ENCODE measurements around the gene ELOVL3. TPM values are rescaled to one million over a fixed set of nuclear protein-coding genes. Genes with fewer than 3 reads are reported as not detected.

Gene ELOVL3
- total and polyA plus RNA-seq, 4 donors = 0.54 to 1.4 (median 1.1) TPM

DNA sequence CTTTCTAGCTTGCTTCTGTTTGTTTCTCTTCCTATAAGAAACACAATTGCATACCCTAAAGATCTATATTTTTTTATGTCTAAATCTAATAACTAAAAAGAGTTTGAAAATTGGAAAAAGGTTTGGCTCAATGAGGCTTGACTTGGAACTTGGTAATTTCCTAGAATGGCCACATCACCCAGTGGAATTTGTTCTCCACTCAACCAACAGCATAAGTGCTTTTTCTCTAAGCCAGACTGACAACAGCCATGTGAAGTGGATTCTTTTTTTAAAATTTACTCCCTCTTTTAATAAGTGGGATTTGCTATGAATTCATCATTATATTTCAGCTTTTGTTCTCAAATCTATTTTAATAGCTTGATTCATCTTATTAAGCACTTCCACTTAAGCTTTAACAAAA, 53.0 kb downstream of the ELOVL3 start:
- H3K4me1 ChIP-seq (ENCODE audit: control insufficient read depth in 5 of 5, insufficient read depth in 5 of 5, low read length in 5 of 5) = peaks cover 2 to 47% (median 7%) of the 10 kb centered on the region in 5 donors
- no peak overlapping the region for H3K4me3 ChIP-seq
- H3K9ac ChIP-seq (ENCODE audit: insufficient read depth in 1 of 2, low read length in 2 of 2) = no peak overlapping the region
- H3K27me3 ChIP-seq (ENCODE audit: control insufficient read depth in 3 of 3, insufficient read depth in 3 of 3, low read length in 2 of 3) = no peaks in the 10 kb centered on the region
- TF ChIP-seq, protein P1, sequence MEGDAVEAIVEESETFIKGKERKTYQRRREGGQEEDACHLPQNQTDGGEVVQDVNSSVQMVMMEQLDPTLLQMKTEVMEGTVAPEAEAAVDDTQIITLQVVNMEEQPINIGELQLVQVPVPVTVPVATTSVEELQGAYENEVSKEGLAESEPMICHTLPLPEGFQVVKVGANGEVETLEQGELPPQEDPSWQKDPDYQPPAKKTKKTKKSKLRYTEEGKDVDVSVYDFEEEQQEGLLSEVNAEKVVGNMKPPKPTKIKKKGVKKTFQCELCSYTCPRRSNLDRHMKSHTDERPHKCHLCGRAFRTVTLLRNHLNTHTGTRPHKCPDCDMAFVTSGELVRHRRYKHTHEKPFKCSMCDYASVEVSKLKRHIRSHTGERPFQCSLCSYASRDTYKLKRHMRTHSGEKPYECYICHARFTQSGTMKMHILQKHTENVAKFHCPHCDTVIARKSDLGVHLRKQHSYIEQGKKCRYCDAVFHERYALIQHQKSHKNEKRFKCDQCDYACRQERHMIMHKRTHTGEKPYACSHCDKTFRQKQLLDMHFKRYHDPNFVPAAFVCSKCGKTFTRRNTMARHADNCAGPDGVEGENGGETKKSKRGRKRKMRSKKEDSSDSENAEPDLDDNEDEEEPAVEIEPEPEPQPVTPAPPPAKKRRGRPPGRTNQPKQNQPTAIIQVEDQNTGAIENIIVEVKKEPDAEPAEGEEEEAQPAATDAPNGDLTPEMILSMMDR (IDR thresholded peaks at IDR 0.05; ENCODE audit: control extremely low read depth, extremely low read depth) = no peak
- no peaks in the 10 kb centered on the region for H3K9me3 ChIP-seq (ENCODE audit: control insufficient read depth in 4 of 4, insufficient read depth in 3 of 4, low read length in 3 of 4)
- H3K36me3 ChIP-seq (ENCODE audit: control insufficient read depth in 4 of 4, insufficient read depth in 4 of 4, low read length in 4 of 4) = peaks cover 0 to 5% (median under 1%) of the 10 kb centered on the region in 4 donors
- no peak for ATAC-seq (ENCODE audit: insufficient read depth, low FRiP score)
- peak in 1 of 3 donors; percentile 20 for DNase-seq
- H3K27ac ChIP-seq (ENCODE audit: low read depth in 1 of 2, low read length in 1 of 2) = no peak overlapping the region

Other genes starting within 250 kb of the ELOVL3 start
- 10 to 100 TPM; 23.6 to 23.7 TPM for gene ARMH3, start 170.1 kb upstream of the ELOVL3 start, total RNA-seq
- 10 to 100 TPM; 14.7 to 17.6 TPM for gene ARMH3, start 170.1 kb upstream of the ELOVL3 start, polyA plus RNA-seq
- 10 to 100 TPM; 11.7 to 28.2 TPM for gene HPS6, start 160.9 kb upstream of the ELOVL3 start, total RNA-seq
- 10 to 100 TPM; 10.8 to 20.9 TPM for gene HPS6, start 160.9 kb upstream of the ELOVL3 start, polyA plus RNA-seq
- gene LDB1, start 105.9 kb upstream of the ELOVL3 start, total RNA-seq = 10 to 100 TPM; 44.9 to 81.6 TPM
- 10 to 100 TPM; 28.6 to 33.8 TPM for gene LDB1, start 105.9 kb upstream of the ELOVL3 start, polyA plus RNA-seq
- 10 to 100 TPM; 19.3 to 42.1 TPM for gene PPRC1, start 93.3 kb upstream of the ELOVL3 start, total RNA-seq
- 10 to 100 TPM; 25.0 to 28.0 TPM for gene PPRC1, start 93.3 kb upstream of the ELOVL3 start, polyA plus RNA-seq
- gene NOLC1, start 73.9 kb upstream of the ELOVL3 start, total RNA-seq = 10 to 100 TPM; 30.9 to 42.4 TPM
- gene NOLC1, start 73.9 kb upstream of the ELOVL3 start, polyA plus RNA-seq = 10 to 100 TPM; 21.8 to 60.9 TPM
- not detected for gene PITX3, start 15.2 kb downstream of the ELOVL3 start, total RNA-seq
- under 1 TPM in 1 of 2 donors, not detected in 1; 0.03 TPM for gene PITX3, start 15.2 kb downstream of the ELOVL3 start, polyA plus RNA-seq
- 10 to 100 TPM; 34.0 to 48.5 TPM for gene GBF1, start 19.2 kb downstream of the ELOVL3 start, total RNA-seq
- gene GBF1, start 19.2 kb downstream of the ELOVL3 start, polyA plus RNA-seq = 10 to 100 TPM; 11.6 to 16.7 TPM
- 10 to 100 TPM; 48.2 to 52.8 TPM for gene NFKB2, start 169.4 kb downstream of the ELOVL3 start, total RNA-seq
- 100 to 1,000 TPM in 1 of 2 donors, 10 to 100 TPM in 1; 34.6 to 114 TPM for gene NFKB2, start 169.4 kb downstream of the ELOVL3 start, polyA plus RNA-seq
- gene PSD, start 192.5 kb downstream of the ELOVL3 start, total RNA-seq = 1 to 10 TPM; 4.6 to 5.3 TPM
- gene PSD, start 192.5 kb downstream of the ELOVL3 start, polyA plus RNA-seq = 1 to 10 TPM; 1.1 to 1.9 TPM
- 10 to 100 TPM in 1 of 2 donors, 1 to 10 TPM in 1; 9.4 to 23.6 TPM for gene FBXL15, start 194.5 kb downstream of the ELOVL3 start, total RNA-seq
- 10 to 100 TPM; 13.7 to 40.4 TPM for gene FBXL15, start 194.5 kb downstream of the ELOVL3 start, polyA plus RNA-seq
- 10 to 100 TPM; 33.4 to 46.0 TPM for gene CUEDC2, start 206.3 kb downstream of the ELOVL3 start, total RNA-seq
- gene CUEDC2, start 206.3 kb downstream of the ELOVL3 start, polyA plus RNA-seq = 10 to 100 TPM; 42.1 to 63.8 TPM
- gene C10orf95, start 225.2 kb downstream of the ELOVL3 start, total RNA-seq = 10 to 100 TPM in 1 of 2 donors, 1 to 10 TPM in 1; 6.0 to 20.4 TPM
- gene C10orf95, start 225.2 kb downstream of the ELOVL3 start, polyA plus RNA-seq = 1 to 10 TPM; 3.9 to 6.4 TPM

Measured in lung (tissue), 12 donors.